GM21515 (cell line): ENCODE measurements around the gene BCAN.
A peak's percentile ranks its signal among the peaks of the same experiment; 100 is the strongest.

Experiments used
- ATAC-seq: cut with Tn5 transposase; IDR thresholded peaks from one replicate; pipeline ENCODE4 v1.9.1; 2021; ENCODE audit not compliant: unreplicated experiment

BCAN gene

DNA sequence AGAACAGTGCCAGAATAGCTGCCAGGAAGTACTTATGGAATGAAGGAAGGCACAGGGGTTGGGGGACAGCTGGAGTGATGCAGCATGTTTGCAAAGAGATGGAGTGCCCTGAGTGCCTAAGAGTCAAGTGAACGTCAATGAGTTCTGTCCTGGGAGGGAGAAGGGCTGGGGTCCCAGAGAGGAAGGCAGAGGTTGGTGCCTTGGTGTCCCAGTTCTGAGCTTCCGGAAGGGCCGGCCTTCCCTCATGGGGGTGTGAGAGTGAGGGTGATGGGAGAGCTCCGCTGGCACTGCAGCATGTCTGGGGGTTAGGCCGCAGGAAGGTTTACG is 17.7 kb downstream of the BCAN start:
- no peak for ATAC-seq

DNA sequence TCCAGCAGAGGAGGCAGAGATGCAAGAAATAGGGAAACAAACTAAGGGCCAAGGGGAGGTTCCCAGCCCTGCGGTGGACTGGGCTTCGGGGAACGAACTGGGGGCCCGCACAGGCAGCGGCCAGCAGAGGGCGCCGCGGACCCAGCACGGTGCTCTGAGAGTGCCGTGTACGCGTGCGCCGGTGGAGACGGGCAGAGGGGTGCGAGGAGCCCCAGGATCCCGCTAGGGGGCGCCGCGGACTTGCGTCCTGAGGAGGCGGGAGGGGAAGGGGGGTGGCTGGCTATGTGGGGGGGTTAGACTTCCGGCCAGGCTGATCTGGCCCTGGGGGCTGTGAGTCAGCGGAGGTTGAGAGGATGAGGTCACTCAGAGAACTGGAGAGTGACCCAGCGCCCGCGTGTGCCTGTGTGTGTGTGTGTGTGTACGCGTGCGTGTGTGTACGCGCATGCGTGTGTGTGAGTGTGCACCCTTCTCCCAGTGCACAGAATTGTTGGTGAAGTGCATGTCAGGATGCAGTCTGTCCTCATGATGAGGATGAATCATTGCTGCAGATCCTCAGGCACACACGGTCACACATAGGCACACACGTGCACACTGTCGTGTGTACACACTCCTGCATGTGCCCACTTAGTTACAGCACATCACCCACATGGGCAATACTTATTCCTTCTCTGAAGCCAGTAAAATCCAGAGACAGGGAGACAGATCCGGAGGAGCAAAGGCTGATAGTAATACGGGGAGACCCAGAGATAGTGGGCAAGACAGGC is 18.3 kb downstream of the BCAN start:
- ATAC-seq: peak; percentile 50

DNA sequence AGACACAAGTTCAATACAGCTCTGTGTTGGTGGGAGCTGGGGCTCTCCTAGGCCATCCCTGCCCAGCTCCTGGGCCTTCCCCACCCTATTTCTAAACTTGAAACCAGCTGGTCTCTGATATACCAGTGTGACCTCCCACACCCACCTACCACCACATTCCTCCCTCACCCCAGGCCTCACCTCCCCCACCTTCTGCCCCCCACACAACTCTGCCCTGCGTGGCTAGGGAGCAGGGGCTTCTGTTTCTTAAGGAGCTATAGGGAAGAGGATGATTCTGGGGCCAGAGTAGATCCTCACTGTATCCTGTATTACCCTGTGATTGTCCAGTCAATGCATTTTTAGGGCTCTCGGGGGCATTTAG is 18.8 kb downstream of the BCAN start:
- no peak for ATAC-seq

DNA sequence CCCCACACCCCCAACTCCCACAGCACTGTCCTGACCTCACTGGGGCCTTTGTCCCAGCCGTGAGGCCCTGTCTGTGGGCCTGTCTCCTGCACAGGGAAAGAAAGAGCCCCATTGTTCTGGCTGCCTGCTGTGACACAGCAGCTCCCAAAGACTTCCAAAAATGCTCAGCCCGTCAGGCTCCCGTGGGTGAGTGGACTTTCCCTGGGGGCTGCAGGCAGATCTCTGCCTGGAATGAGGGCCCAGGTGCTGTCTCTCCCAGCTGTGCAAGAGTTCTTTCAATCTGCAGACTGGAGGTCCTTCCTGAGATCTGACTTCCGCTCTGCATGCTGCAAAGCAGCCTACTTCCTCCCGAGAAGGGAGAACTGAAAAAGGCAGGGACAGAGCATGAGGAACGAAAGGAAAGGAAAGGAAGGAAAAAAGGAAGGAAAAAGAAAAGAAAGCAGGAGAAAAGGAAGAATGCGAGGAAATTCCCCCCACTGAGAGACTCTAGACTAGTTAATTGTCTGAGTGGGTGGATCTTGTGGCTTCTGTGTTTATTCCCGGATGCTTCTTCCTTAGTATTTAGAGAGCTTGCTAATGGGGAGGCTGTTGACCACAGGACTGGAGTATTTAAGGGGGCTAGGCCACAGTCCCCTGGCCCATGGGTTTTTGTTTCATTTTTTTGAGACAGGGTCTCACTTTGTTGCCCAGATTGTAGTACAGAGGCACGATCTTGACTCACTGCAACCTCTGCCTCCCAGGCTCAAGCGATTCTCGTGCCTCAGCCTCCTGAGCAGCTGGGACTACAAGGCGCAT is 20.3 kb downstream of the BCAN start:
- ATAC-seq: no peak

DNA sequence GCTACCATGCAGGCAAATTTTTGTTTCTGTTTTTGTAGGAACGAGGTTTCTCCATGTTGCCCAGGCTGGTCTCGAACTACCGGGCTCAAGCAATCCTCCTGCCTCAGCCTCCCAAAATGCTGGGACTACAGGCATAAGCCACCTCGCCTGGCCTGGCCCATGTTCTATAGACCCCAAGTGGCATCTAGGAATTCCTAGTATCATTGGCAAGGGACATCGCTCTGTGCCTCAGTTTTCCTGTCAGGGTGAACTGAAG is 20.8 kb downstream of the BCAN start:
- no peak for ATAC-seq

DNA sequence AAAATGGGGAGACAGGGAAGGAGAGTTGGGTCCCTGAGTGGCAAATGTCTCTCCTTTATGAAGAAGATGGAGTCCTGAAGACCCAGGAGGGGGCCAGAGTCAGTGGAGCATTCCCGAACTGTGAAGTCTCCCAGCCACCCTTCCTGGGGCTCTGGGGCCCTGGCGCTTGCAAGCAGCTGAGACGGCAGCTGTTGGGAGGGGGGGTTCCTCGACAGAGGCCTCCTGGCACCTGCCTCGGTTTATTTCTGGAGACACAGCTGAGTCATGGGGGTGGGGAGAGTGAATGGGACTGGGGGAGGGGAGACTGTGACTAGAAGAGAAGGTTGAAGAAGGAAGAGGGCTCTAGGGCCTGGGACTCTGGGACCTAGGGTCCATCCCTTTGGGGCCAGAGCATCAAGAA is 21.3 kb downstream of the BCAN start:
- no peak for ATAC-seq

DNA sequence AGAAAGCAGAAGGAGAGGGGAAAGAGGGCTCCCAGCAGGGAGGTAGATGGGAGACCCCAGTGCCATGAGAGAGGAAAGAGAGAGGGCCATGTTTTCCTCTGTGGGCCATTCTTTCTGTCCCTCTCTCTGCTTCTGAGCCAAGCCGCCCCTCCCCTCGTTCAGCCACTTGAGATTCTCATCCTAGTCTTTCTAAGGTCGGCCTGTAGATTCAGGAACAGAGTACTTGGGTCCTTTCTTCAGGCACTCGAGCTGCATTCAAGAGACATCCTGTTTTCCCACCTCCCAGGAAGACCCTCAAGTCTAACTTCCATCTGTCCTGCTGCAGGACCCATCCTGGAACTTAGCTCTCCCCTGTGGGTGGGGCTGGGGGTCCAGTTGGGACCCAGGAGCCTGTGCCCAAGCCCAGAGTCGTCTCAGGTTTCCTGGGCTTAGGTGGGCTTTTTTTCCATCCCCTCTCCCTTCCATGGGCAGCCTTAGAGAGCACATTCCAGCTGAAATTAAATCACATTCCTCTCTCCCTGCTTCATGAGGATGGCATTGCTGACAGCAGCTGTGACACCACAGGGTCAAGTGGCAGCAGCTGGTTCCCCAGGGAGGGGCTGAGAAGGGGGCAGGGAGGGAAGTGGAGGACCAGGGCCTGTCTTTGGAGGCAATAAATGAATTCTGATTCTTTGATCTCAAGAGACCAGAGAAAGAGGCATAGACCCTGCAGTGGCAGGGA is 22.3 kb downstream of the BCAN start:
- no peak for ATAC-seq

DNA sequence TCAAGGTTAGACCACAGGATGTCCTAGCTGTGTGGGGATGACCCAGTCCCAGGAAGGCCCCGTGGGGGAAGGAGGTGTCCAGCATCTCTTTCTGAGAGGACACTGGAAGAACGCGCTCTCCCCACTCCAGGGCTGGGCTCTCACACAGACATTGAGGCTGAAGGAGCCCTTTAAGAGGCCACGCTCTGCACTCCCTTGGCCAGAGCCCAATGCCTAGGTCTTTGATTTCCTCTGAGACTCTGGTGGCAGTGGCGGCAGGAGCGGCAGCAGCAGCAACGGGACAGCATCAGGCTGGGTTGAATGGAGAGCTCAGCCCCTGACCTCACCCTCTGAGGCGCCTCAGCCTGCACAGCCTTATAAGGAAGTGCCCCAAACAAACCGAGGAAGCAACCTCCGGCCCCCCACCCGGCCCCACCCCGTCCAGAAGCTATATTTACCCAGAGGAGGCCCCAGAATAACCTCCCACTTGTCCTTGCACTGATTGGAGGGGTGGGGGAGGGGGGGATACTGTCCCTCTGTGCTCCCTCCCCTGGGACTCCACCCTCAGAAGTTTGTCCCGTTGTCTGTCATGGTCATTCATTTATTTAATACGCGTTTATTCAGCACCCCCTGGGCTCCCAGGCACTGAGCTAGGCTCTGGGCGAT is 23.0 kb downstream of the BCAN start:
- ATAC-seq: no peak

DNA sequence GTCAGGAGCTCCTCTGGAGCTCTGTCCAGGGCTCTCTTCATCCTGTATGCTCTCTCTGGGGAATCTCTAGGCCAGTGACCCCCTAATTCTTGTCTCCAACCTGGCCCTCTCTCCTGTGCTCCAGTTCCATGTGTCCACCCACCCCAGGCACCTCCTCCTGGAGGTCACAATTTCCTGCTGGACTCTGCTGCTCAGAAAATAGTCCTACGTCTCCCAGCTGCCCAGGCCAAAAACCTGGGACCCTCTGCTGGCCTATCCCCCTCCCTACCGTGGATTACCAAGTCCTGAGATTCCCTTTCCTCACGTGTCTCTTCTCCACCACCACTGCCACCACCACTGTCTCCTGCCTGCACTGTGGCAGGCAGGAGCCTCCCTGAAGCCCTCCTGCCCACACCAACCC is 23.6 kb downstream of the BCAN start:
- ATAC-seq: no peak

DNA sequence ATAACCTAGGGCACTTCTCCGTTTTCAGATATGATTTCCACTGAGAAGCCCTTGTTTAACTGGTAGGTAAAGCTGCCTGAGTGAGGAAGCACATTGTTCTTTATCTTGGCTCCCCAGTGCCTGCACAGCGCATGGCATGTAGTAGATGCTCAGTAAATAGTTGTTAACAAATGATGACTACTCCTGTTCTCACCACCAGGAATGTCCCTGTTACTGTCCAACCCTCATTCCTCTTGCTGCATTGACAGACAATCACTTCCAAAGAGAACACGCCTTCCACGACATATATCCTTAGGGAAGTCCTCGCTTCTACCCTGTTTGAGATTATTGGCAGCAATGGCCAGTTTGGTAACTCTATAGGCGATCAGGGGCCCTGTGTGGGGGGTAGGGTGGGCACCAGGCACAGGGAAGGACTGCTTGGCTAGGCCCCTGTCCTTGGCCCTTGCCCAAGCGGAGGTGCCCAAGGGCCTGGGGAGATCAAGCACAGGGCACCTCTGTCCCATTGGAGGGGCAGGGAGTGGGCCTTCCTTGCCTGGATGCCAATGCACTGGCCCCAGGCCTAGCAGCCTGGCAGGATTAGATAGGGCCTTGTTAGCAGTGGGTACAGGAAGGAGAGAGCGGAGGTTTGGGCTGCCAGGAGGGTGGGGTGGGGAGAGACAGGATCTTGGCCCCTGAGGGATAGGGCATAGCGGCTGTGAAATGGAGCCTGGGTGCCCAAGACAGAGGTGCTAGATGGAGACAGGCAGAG is 25.1 kb downstream of the BCAN start:
- no peak for ATAC-seq

DNA sequence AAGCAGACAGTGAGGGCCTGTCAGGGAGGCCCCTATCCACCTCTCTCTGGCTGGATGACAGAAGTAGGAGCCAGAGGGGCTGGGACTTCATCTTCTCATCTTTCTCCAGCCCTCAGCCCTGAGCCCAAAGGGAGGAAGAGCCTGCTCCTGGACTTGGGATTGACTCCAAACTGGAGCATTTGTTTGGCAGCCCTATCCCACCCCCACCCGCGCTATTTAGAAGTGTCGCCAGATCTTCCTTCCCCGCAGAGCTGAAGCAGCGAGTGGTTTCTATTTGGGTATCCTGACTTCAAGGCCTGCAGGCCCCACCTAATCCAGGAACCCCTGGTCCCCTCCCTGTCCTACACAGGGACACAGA is 25.7 kb downstream of the BCAN start:
- ATAC-seq: no peak

DNA sequence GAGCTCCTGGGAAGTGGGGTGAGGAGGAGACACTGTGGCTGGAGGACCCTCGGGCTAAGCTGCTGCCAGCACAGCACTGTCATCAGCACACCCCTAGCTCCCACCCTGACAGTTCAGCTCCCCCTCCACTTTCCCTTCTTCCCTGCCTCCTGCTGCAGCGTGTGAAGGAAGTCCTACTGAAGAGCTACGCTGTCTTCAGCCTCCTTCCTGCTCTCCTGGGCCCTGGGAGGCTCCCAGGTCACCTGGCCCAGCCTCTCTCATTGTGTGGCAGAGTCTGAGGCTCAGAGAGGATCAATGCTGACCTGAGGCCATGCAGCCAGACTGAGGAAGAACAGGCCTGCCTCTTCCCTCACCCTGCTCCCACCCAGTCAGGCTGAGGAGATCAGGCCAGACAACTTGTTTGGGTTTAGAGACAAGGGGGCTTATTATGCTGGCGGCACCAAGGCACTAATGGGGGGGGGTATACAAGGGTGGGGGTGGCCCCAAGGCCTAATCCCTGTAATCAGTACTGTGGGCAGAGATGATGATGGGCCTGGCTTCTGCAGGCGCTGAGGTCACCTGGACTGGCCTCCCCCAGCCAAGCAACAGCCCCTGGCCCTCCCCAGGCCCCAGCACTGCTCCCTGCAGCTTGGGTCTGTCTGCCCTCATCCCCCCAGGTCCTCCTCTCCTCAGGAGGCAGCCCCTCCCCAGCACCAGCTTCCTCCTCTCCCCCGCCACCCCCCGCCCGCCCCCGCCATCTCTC is 26.2 kb downstream of the BCAN start:
- no peak for ATAC-seq

DNA sequence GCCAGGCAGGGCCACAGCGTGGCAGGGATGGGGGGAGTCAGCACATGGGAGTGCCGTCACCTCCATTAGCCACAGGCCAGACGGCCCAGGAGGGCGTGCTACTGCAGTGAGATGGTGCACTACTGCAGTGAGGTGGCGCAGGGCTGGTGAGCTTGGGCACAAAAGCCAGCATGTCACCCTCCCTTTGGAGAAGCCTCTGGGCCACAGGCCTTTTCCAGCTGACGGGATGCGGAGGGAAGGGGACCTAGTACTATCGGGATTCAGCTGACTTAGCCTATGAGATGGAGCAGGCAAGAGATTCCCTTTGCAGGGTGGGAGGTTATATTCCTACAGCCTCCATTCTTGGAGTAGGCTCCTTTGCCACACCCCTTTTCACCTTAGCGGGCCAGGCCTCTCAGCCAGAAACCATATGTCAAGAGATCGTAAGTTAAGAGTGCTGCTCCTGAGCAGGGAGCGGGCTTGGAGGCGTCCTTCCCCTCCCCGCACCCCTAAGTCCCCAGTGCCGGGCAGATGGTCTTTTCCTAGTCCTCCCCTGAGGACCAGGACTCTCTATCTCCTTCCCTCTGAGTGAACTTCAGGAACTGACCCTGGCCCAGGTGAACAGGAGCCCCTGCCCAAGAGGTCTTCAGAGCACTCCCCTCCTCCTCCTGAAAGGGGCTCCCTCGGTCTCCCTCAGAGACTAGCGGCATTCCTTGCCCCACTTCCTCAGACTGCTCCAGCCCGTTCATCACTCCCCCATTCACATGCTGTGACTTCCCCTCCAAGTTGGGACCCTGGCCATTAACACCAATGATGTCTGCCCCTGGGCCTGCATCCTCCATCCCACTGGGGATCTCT is 27.1 kb downstream of the BCAN start:
- ATAC-seq: no peak

DNA sequence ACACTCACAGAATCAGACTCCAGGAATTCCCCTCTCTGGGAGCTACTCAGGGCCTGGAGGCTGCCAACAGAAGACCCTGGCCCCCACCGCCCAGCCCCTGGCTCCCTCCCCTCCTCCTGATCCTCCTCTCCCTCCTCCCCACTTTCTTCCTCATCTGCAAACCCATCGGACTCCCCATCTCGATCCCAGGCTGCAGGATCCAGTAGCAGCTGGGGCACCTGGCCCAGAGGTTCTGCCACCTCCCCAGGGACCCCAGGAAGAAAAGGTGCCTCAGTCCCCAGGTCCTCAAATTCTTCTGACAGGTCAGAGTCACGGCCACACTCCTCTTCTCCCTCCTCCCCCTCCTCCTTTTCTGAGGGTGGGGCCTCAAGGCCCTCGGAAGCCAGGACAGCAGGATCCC is 27.9 kb downstream of the BCAN start:
- ATAC-seq: no peak

DNA sequence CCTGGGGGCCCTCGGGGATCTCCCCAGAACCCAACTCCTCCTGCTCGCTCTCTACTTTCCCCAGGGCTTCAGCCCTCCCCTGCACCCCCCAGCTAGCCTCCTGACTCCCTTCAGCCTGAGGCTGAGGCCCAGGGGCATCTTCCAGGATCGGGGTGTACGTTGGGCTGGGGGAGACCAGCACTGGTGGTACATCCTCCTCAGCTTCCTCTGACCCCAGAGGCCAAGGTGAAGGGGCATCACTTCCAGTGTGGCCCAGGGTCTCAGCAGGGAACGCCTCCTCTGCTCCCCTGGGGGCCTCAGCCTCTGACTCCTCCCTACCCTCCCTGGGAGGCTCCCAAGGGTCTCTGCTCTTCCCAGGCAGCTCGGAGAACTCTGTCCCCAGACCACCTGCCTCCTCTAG is 28.4 kb downstream of the BCAN start:
- ATAC-seq: no peak

DNA sequence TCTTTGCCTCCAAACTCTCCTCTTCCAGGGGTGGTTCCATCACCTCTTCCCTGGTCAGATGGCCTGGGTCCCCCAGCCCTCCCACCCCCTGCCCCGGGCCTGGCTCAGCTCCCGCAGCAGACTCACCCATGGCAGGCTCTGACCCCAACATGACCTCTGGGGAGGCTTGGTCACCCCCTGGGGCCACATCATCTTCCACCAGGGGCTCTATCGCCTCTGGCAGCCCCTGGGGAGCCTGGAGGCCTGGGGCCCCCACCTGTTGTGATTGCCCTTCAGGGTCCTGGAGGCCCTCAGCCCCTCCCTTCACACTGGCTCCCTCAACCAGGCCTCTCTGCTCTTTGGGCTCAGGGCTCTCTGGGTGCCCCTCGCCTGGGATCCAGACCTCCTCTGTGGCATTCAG is 28.9 kb downstream of the BCAN start:
- ATAC-seq: no peak

DNA sequence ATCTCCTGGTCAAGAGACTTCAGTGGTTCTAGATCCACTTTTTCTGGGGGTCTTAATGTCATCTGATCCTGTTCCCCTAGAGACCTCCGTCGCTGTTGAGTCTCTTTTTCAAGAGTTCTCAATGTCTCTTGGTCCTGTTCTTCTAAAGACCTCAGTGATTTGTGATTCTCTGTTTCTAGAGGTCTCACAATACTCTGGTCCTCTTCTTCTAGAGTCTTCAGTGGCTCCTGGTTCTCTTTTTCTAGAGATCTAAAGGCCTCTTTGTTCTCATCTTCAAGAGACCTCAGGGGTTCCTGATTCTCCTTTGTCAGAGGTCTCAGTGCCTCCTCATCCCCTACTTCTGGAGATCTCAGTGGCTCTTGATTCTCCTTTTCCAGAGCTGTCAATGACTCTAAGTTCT is 29.9 kb downstream of the BCAN start:
- ATAC-seq: no peak

DNA sequence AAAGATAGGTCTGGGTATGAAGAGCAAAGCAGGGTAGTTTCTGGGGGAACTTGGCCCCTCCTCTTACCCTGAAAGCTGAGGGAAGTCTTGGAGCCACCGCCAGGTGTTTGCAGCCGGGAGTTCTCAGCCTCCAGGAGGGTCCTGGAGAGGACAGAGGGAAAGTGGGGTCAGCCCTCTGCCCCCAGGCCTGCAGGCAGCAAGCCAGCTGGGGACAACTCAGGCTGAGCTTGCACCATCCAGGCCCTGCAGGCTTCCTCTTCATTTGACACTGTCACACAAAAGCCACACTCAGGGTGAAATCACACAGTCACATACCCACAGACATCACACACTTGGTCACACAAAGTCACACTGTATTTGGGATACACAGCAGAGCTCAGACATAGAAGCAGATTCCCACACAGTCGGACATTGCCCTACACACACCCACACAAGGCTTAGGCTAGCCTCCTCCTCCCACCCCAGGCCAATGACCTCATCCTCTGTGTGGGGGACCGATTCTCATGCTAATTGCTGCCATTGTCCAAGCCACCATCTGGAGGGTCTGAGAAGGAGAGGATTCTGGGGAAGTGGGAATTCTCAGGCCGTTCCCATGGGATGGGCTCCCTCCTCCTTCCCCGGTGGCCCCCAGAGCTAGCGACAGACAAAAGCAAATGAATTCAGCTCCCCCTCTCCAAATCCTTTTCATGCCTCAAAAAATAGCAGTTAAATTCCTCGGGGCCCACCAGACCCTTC is 31.6 kb downstream of the BCAN start:
- ATAC-seq: no peak
